ENCODE results near the gene DNAH7.

- TF ChIP-seq, protein P1, sequence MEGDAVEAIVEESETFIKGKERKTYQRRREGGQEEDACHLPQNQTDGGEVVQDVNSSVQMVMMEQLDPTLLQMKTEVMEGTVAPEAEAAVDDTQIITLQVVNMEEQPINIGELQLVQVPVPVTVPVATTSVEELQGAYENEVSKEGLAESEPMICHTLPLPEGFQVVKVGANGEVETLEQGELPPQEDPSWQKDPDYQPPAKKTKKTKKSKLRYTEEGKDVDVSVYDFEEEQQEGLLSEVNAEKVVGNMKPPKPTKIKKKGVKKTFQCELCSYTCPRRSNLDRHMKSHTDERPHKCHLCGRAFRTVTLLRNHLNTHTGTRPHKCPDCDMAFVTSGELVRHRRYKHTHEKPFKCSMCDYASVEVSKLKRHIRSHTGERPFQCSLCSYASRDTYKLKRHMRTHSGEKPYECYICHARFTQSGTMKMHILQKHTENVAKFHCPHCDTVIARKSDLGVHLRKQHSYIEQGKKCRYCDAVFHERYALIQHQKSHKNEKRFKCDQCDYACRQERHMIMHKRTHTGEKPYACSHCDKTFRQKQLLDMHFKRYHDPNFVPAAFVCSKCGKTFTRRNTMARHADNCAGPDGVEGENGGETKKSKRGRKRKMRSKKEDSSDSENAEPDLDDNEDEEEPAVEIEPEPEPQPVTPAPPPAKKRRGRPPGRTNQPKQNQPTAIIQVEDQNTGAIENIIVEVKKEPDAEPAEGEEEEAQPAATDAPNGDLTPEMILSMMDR (IDR thresholded peaks at IDR 0.05 in 8 of 11, conservative IDR thresholded peaks at IDR 0.05 in 3 of 11): no peak
- TF ChIP-seq POLR2A (IDR thresholded peaks at IDR 0.05) (no peak), POLR2AphosphoS5 (IDR thresholded peaks at IDR 0.05) (no peak)
These were observed 19.6 kb upstream of the DNAH7 start for GRCh38 chr2:196088203-196088602.

Data from spleen (tissue), 7 donors.